GM11168 (cell line): Measurements from ENCODE around the gene ORC3.
"Not testable (repeated sequence)": the region's sequence is repeated elsewhere in the genome, so short reads cannot be mapped to it uniquely, and the experiment has no call there.

Experiments used
- in situ Hi-C: fragments of 300-500 bp; cut with MboI; formaldehyde crosslinking; loops from one replicate; pipeline ENCODE4 v1.12.0; 2022; ENCODE audit warnings: low sequenced_read_pairs; ENCODE audit not compliant: unreplicated experiment

Gene ORC3

DNA sequence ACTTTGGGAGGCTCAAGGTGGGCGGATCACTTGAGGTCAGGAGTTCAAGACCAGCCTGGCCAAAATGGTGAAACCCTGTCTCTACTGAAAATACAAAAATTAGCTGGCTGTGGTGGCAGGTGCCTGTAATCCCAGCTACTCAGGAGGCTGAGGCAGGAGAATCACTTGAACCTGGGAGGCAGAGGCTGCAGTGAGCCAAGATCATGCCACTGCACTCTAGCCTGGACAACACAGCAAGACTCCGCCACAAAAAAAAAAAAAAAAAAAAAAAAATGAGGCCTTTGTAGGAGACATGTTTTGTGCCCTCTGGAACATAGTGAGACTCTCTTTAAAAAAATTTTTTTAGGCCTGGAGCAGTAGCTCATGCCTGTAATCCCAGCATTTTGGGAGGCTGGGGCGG is 122.8 kb downstream of the ORC3 start:
- in situ Hi-C loops = not testable (repeated sequence)

DNA sequence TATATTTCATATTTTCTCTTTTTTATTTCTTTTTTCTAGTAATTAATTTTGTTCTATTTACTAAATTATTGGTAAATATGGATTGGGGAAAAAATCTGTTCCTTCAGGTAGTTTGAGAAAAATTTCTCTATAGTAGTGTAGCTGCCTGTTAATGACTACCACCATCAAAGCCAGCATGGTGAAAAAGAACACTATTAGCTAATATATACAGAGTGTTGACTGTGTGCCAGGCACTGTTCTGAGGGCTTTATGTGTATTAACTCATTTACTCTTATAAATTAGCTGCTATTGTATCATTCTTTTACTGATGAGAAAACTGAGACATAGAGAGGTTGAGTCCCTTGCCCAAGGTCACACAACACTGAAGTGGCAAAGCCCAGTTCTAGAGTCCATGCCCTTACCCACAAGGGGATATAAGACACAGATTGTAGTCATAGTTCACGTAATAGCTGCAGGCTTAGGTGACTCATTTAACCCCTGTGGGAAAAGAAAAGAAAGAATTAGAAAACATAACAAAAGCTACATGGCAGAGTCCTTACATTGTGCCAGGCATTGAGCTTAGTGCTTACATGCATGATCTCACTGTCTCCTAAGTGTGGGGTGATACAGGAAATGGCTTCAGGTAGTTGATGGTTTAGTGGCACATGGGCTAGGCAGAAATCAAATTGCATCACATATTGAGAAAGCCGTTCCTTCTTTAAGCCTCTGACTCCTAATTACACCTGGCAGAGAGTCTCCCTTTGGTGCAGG is 124.3 kb downstream of the ORC3 start:
- in situ Hi-C loops = no loop called here
